Progenitor cell of endocrine pancreas (in vitro differentiated cells): Measurements from ENCODE around the gene ERBB4. TPM values are rescaled to one million over a fixed set of nuclear protein-coding genes. Genes with fewer than 3 reads are reported as not detected.

Source experiments
- DNase-seq: peaks from one replicate; pipeline ENCODE4 v3.0.0; 2021; ENCODE audit warnings: low spot score; ENCODE audit not compliant: unreplicated experiment
- H3K27ac Mint-ChIP-seq: 2 replicates; pipeline ENCODE4 v1.8.0; 2021; ENCODE audit warnings: mild to moderate bottlenecking, moderate library complexity, mixed read lengths
- H3K27me3 Mint-ChIP-seq: 2 replicates; pipeline ENCODE4 v1.8.0; 2021; ENCODE audit warnings: mixed read lengths
- H3K36me3 Mint-ChIP-seq: 2 replicates; pipeline ENCODE4 v1.8.0; 2022; ENCODE audit warnings: mixed read lengths; ENCODE audit not compliant: insufficient read depth
- H3K4me1 Mint-ChIP-seq: 2 replicates; pipeline ENCODE4 v1.8.0; 2021; ENCODE audit warnings: low read depth, mixed read lengths
- H3K4me3 Mint-ChIP-seq: 2 replicates; pipeline ENCODE4 v1.8.0; 2021; ENCODE audit warnings: low read depth, mild to moderate bottlenecking, moderate library complexity, mixed read lengths
- H3K9me3 Mint-ChIP-seq: 2 replicates; pipeline ENCODE4 v1.8.0; 2021; ENCODE audit warnings: low read depth, mixed read lengths
- CTCF ChIP-seq: fragments of 200-600 bp; sonication (generic); IDR thresholded peaks from one replicate; pipeline ENCODE4 v1.5.0; 2021; ENCODE audit warnings: antibody characterized with exemption, mild to moderate bottlenecking; ENCODE audit not compliant: unreplicated experiment
- total RNA-seq: library from RNA; stranded (reverse); gene quantifications from 2 replicates; pipeline ENCODE4 v1.2.1, GENCODE V29; 2021

ERBB4 gene
- total RNA-seq, 1 donor from 2014 or later = 43.8 TPM

DNA sequence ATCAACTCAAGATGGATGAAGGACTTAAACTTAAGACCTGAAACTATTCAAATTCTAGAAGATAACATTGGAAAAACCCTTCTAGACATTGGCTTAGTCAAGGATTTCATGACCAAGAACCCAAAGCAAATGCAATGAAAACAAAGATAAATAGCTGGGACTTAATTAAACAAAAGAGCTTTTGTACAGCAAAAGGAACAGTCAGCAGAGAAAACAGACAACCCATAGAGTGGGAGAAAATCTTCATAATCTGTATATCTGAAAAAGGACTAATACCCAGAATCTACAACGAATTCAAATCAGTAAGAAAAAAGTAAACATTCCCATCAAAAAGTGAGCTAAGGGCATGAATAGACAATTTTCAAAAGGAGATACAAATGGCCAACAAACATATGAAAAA is 171.2 kb downstream of the ERBB4 start:
- Mint-ChIP-seq H3K4me1 (peaks cover 15% of the 10 kb centered on the region), H3K27me3 (no peaks in the 10 kb centered on the region), H3K27ac (no peak overlapping the region), H3K4me3 (no peak overlapping the region), H3K9me3 (peaks cover 14% of the 10 kb centered on the region), H3K36me3 (no peaks in the 10 kb centered on the region)
- no peak for TF ChIP-seq CTCF
- no peak for DNase-seq

DNA sequence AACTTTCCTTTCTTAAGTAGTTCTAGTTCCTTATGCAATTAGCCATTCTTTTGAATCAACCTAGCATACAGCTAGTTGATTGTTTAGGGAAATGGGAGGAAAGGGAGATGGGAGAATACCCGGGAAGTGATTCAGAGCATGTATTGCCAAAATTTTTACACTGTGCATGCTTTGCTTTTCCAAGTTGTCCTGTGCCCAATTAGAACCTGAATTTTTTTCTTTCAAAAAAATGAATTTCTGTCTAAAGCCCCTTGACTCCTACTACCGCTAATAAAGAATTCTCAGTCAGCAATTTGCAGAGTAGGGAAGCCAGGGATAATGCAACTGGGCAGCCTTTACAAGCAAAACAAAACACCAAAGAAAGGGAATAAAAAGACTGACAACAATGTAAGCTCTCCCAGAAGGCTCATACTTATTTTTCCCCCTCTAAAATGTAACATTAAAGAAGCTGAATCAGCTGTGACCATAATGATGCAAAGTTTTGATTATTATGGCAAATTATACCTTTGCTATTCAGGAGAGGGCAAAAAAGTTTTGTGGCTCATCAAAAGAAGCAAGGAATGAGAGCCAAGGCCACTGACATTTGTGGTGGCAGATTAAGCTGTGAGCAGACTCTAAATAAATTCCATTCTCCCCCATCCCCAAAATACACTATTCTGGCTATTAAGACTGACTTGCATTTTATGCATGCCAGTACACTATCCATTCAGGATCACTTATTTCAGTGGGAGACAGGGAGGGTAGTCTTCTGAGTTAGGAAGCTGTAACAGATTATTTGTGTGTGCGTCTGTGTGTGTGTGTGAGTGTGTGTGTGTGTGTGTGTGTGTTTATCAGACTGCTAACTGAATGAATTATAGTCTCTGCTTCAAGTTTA is 174.3 kb downstream of the ERBB4 start:
- DNase-seq = no peak
- H3K36me3 Mint-ChIP-seq = no peaks in the 10 kb centered on the region
- no peaks in the 10 kb centered on the region for H3K27me3 Mint-ChIP-seq
- TF ChIP-seq CTCF = no peak
- H3K4me1 Mint-ChIP-seq = peaks cover 35% of the 10 kb centered on the region
- peak overlapping the region; percentile 1 for H3K27ac Mint-ChIP-seq
- peaks cover 10% of the 10 kb centered on the region for H3K9me3 Mint-ChIP-seq
- no peak overlapping the region for H3K4me3 Mint-ChIP-seq

- Mint-ChIP-seq H3K9me3 (no peaks in the 10 kb centered on the region), H3K4me1 (peaks cover 44% of the 10 kb centered on the region), H3K27me3 (no peaks in the 10 kb centered on the region), H3K27ac (peak overlapping the region; percentile 41), H3K4me3 (no peak overlapping the region), H3K36me3 (no peaks in the 10 kb centered on the region)
- DNase-seq = no peak
- TF ChIP-seq CTCF = no peak
Measured at GRCh38 chr2:212361174-212361756, 177.3 kb downstream of the ERBB4 start.

- Mint-ChIP-seq H3K9me3 (no peaks in the 10 kb centered on the region), H3K27me3 (no peaks in the 10 kb centered on the region), H3K27ac (peak overlapping the region; percentile 80), H3K4me1 (peaks cover 48% of the 10 kb centered on the region), H3K4me3 (no peak overlapping the region), H3K36me3 (no peaks in the 10 kb centered on the region)
- TF ChIP-seq CTCF = no peak
- no peak for DNase-seq
Measured at GRCh38 chr2:212360068-212360460, 178.5 kb downstream of the ERBB4 start.

GRCh38 chr2:212359425-212360067 is 179.1 kb downstream of the ERBB4 start:
- DNase-seq = no peak
- TF ChIP-seq CTCF = no peak
- H3K4me1 Mint-ChIP-seq = peaks cover 48% of the 10 kb centered on the region
- H3K27ac Mint-ChIP-seq = peak overlapping the region; percentile 80
- no peaks in the 10 kb centered on the region for H3K27me3 Mint-ChIP-seq
- no peaks in the 10 kb centered on the region for H3K9me3 Mint-ChIP-seq
- H3K4me3 Mint-ChIP-seq = peak overlapping the region; percentile 3
- no peaks in the 10 kb centered on the region for H3K36me3 Mint-ChIP-seq
